Measurements from ENCODE around the gene TMPRSS9.

GRCh38 chr19:2323707-2324106 lies 36.4 kb upstream of the TMPRSS9 start:
- TF ChIP-seq, protein P1, sequence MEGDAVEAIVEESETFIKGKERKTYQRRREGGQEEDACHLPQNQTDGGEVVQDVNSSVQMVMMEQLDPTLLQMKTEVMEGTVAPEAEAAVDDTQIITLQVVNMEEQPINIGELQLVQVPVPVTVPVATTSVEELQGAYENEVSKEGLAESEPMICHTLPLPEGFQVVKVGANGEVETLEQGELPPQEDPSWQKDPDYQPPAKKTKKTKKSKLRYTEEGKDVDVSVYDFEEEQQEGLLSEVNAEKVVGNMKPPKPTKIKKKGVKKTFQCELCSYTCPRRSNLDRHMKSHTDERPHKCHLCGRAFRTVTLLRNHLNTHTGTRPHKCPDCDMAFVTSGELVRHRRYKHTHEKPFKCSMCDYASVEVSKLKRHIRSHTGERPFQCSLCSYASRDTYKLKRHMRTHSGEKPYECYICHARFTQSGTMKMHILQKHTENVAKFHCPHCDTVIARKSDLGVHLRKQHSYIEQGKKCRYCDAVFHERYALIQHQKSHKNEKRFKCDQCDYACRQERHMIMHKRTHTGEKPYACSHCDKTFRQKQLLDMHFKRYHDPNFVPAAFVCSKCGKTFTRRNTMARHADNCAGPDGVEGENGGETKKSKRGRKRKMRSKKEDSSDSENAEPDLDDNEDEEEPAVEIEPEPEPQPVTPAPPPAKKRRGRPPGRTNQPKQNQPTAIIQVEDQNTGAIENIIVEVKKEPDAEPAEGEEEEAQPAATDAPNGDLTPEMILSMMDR (IDR thresholded peaks at IDR 0.05), result no peak
- TF ChIP-seq POLR2AphosphoS5 (IDR thresholded peaks at IDR 0.05) (no peak), POLR2A (IDR thresholded peaks at IDR 0.05) (no peak)
